Glomerular endothelial cell (primary cell): ENCODE data around the gene ATP5F1D. TPM values are rescaled to one million over a fixed set of nuclear protein-coding genes. Genes with fewer than 3 reads are reported as not detected.

Experiments
- DNase-seq: peaks from one replicate; pipeline ENCODE4 v3.0.0-alpha.2; 2011; ENCODE audit warnings: low read depth, low spot score; ENCODE audit errors: extremely low read depth
- total RNA-seq: library from RNA; depleted of rRNA; stranded (reverse); fragments of >200 nt; gene quantifications from 2 replicates; pipeline ENCODE4 v1.2.3, GENCODE V29; 2015

Gene ATP5F1D
- total RNA-seq, 1 donor from 2014 or later = 95.6 TPM

DNA sequence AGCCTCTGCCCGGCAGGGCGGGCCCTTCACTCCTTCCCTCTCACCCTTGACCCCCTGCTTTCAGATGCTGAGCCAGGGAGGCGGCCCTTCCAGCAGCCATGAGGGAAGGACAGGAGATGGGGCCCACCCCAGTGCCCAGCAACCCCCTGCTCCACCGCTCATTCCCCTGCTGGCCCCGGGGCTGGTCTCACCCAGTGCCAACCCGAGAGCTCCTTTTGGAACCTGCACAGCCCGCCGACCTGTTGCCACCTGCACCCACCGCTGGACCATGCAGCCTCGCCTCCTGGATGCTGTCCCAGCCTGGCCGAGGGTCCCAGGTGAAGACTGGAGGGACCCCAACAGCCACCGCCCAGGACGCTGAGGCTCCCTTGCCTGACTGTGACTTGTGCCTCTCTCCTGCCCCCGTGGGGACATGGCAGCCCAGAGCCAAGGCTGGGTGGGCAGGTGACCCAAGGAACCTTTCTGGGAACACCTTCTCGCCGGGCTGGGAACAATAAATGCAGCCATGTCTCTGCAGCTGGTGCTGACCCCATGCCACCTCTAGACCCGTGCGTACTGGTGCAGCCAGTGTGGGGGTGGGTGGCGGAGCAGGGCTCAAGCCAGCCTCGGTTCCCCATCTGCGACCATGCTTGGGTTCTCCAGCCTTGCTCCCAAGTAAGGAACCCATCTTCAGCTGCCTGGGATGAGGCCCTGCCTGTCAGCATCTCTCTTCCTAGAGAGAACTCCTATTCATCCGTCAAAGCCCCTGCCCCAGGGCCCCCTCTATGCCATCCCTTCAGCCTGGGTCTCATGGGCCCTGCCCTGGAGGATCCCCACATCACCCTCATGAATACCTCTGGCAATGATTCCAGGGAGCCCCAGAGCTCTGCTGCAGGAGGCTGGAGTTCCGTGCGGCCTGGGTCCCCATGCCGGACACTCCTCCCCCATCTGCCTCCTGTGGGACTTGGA lies 37.4 kb downstream of the ATP5F1D start:
- DNase-seq = no peak

DNA sequence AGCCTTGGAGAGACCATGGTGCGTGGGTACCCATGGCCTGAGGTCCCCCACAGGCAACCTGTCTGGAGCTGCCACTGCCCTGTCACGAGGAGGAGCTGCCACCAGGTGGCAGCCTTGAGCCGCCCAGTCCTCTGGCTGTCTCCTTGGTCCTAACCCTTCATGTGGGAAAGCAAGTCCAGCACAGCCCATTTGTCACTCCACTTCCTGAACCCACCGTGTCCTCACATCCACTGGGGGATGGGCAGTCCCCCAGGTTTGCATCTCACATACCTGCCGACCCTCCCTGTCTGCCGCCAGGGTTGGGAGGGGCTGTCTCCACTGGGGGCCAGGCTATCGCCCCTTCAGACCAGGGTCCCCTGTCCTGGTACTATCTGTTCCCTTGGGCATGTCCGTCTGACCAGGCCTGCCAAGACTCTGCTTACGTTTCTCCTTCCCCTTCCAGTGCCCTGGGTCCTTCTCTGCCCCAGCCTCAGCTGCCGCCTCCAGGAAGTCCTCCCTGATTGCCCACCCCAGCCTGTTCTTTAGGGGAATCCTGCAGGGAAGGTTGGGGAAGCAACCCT lies 38.3 kb downstream of the ATP5F1D start:
- no peak for DNase-seq

DNA sequence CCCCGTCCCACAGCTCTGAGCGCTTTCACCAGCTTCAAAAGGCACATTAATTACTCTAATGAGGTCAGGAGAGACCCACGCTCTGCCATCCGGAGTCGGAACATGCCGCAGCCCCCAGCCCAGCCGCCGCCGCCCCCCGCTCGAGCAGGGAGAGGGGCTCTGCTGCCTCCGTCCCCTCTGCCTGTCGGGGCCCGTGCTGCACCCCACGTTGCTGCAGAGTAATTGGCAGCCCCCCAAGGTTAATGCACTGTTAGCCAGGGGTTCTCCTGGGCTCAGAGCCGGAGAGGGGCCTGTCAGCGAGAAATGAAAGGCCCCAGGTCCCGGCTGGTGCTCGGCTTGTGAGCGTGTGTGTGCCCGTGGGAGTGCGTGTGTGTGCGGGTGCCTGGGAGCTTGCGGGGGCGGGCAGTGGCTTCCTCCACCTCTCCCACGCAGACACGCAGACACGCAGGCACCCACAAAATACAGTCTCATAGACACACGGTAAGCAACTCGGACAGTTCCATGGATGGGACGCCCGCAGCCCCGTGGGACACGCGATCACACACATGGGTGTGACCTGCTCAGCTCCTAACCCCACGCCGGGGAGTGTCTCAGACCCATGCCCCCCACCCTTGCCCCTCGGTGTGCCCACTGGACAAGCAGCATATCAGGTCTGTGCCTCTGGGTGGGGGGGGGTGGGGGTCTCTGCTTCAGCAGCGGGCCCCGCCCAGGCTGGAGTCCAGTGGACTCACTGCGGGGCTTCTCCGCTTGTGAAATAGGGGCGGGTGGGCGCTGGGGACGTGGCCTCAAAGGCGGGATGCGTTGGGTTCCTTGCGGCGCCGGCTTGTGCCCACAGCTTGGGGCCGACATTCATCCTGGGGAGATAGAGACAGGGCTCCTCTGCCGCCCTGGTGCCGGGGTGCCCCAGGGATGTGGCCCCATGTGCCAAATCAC lies 39.4 kb downstream of the ATP5F1D start:
- no peak for DNase-seq

DNA sequence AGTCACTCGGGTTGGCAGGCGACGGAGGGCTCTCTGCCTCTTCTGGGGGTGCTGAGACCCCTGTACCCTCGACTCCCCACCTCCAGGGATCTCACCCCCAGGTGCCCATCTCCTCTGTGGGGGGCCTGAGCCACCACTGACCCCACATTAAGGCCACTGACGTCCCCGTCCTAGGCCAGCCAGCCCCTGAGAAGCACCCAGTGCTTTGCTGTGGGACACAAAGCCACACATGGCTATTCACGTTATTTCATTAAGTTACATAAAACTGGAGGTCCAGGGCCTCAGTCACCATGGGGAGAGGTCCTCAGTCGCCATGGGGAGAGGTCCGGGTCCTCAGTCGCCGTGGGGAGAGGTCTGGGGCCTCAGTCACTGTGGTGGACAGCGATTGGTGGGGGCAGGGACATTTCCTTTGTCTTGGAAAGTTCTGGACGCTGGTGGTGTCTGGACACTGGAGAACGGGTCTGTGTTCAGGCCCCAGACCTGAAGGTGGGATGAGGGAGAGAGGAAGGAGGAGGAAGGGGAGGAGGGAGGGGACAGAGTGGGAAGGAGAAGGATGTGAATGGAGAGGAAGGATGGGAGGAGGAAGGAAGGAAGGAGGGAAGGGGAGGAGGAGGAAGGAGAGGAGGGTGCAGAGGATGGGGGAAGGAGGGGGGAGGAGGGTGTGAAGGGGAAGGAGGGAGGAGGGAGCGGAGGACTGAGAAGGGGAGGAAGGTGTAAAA lies 40.2 kb downstream of the ATP5F1D start:
- no peak for DNase-seq

DNA sequence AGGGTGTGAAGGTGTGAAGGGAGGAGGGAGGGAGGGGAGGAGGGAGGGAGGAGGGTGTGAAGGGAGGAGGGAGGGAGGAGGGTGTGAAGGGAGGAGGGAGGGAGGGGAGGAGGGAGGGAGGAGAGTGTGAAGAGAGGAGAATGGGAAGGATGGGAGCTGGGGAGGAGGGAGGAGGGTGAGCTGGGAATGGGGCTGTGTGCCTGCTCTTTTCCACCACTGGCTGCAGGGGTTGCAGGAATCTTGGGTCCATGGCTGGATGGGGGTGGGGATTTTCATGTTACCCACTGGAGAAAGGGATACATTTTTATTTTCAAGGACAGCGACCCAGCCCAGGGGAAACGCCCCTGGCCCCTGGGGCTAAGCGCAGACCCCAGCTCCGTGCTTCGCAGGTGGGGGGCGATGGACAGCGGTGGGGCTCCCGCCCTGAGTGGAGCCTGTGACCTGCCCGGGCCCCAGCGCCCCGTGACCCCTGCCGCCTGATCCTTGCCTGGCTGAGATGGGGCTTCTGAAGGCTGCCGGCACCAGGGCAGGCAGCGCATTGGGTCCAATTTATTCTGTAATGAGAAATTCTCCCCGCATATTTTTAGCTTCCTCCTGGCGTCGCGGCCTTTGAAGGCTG lies 41.1 kb downstream of the ATP5F1D start:
- no peak for DNase-seq

DNA sequence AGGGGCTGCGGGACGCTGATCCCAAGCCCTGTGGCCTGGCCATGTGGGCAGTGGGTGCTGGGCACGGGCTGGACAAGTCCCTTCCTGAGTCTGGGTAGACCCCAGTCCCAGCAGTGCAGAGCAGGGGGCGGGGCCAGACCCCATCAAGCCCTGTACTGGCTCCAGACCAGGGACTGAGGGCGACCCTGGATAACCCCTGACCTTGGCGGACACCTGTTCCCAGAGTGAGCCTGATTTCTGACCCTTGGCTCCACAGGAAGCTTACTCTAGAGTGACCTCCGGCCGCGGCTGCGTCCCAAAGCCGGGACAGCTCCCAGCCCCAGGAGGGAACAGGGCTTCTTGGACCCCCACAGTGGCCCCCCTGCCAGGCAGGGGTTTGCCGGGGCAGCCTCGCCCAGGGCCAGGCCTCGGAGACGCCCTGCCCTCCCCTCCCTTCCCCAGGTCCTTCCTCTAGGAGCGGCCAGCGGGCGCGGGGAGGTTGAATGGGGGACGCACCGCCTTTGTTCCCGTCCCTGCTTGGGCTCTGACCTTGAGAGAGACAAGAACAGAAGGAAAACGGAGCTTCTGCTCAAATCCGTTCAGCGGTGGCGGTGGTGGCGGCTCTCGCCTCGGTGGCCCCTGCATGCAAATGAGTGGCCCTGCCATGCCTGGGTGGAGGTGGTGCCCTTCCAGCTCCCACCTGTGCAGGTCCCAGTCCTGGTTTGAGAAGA lies 41.8 kb downstream of the ATP5F1D start:
- no peak for DNase-seq

- no peak for DNase-seq
These were observed 42.4 kb downstream of the ATP5F1D start for GRCh38 chr19:1283917-1284292.

- DNase-seq = no peak
These were observed 42.9 kb downstream of the ATP5F1D start for GRCh38 chr19:1284293-1284978.

- no peak for DNase-seq
These were observed 43.6 kb downstream of the ATP5F1D start for GRCh38 chr19:1284979-1285736.

DNA sequence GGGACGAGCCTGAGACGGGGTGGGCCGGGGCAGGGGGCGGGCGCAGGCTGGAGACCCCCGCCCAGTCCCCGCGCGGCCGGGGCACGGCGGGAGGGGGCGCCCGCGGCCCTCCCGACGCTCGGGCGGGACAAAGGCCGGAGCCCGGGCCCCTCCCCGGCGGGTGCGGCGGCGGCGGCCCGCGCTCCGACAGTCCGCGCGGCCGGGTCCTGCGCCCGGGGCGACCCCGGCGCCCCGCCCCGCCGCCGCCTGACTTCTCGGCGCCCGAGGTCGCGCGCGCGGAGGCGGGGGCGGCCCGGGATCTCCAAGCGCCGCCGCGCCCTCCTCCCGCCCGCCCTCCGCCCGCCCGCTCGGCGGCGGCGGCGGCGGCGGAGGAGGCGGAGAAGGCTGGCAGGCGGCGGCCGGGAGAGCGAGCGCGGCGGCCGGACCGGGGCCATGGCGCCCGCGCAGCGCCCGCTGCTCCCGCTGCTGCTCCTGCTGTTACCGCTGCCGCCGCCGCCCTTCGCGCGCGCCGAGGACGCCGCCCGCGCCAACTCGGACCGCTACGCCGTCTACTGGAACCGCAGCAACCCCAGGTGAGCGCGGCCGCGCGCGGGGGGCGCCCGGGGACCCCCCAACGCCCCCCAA lies 44.3 kb downstream of the ATP5F1D start, which contains the start of gene EFNA2:
Gene EFNA2, plus strand, starts transcription at position 137 of the 624 bp plus-strand sequence. Its CDS starts 296 bp downstream, at position 433.
- no peak for DNase-seq

- DNase-seq = no peak
These were observed 45.2 kb downstream of the ATP5F1D start for GRCh38 chr19:1286487-1287353.

GRCh38 chr19:1287354-1288225 lies 46.0 kb downstream of the ATP5F1D start:
- DNase-seq = no peak

DNA sequence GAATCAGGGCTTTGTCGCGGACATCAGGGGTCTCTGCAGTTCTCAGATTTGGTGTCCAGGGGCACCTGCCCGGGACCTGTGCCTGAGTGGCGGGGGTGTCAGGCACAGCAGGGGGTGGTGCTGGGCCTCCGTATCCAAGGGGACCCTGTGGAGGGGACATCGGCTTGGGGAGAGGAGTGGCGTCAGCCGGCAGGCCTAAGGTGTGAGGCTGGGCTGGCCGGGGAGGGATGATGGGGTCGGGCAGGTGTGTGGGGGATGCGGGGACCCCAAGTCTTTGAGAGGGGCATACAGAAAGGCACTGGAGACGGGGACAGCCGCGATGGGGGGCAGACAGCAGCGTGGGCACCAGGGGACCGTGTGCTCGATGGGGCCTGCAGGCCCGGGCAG lies 46.7 kb downstream of the ATP5F1D start:
- no peak for DNase-seq

- DNase-seq = no peak
These were observed 47.5 kb downstream of the ATP5F1D start for GRCh38 chr19:1288833-1289685.

DNA sequence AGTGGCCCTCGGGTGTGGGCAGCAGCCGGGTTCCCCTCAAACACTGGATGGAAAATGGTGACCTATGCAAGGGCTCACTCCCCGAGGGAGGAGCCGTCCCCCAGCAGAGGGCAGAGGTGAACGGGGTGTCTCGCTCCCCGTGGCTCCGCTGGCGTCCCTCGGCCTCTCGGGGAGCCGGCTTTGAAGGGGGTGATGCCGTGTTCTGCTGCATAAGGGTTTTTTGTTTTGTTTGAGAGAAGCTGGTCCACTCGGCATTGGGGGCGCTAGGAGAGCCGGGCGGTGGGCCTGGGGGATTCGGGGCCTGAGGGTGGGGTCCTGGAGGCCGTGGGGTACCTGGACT lies 48.1 kb downstream of the ATP5F1D start:
- no peak for DNase-seq
